Stimulated activated naive CD4-positive, alpha-beta T cell (primary cell): Measurements from ENCODE around the gene MFSD8.
A peak's percentile ranks its signal among the peaks of the same experiment; 100 is the strongest.
"Not testable (repeated sequence)": the region's sequence is repeated elsewhere in the genome, so short reads cannot be mapped to it uniquely, and the experiment has no call there.

Experiments used
- DNase-seq, 6 experiments: peaks; one replicate each; lab custom pipeline; 2025; lab: John Stamatoyannopoulos, UW

MFSD8 gene

DNA sequence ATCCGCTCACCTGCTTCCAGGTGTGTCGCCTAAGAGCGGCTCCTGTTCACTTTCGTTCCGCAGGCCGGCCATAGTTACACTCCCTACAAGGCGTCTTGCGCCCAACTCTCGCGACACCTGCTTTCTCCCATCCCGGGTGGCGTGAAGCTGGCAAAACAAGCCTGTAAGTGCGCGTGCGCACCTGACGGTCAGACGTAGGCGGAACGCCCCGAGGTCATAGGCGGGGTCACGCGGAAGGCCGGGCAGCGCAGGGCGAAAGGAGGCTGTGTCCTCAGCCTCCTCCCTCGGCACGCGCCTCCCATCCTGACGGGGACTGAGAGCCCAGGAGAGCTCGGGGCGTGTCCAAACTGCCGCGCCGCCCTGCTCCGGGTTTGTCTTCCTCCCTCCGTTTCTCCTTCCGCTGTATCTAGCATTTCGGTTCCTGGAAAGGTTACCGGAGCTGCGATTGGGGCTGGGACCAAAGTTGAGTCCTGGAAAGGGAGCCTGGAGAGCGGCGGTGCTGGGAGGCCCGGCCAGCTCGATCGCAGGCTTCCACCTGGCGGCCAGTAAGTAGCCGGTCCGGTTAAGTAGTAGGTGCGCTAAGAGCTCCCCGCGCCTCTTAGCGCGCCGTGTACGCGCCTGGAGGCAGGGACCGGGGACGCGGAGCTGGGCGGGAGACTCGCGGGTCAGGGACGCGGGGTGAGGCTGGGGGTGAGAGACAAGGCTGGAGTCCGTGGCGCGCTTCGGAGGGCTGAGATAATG lies at the start of gene MFSD8, which contains the start of gene ABHD18:
MFSD8 (minus strand) TSS at position 112 of the 741 bp plus-strand sequence; CDS start at position 72, 40 bp downstream.
ABHD18 (plus strand) TSS at position 345 of the 741 bp plus-strand sequence. CDS start 17,550 bp downstream, outside the sequence.
- peak; percentile 91 to 99 (median 96) for DNase-seq

- no peak for DNase-seq
Measured at GRCh38 chr4:128009428-128009827, 44.5 kb upstream of the MFSD8 start.

DNA sequence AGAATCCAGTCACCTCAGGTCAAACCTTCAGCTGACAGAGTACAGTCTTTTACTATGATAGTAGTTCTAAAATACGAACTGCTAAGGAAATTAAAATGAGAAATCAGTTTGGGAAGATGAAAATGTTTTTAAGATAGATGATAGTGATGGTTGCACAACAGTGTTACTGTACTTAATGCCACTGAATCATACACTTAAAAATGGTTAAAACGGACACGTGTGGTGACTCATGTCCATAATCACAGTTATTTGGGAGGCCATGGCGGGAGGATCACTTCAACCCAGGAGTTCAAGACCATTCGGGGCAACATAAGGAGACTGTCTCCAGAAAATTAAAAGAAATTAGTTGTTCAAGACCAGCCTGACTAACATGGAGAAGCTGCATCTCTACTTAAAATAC lies 41.6 kb upstream of the MFSD8 start:
- no peak for DNase-seq

GRCh38 chr4:127997534-127998388 lies 32.8 kb upstream of the MFSD8 start:
- DNase-seq = no peak

DNA sequence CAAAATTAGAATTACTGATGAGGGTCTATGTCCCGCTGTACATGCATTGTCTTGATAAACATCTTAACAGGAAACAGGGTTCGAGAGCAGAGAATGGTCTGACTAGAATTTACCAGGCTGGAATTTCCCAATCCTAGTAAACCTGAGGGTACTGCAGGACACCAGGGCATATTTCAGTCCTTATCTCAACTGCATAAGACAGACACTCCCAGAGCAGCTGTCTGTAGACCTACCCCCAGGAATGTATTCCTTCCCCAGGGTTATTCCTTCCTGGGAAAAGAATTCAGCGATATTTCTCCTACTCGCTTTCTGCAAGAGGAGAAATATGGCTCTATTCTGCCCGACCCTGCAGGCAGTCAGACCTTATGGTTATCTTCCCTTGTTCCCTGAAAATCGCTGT lies 31.5 kb upstream of the MFSD8 start:
- DNase-seq = not testable (repeated sequence)

- DNase-seq = no peak
Measured at GRCh38 chr4:127995776-127996175, 30.8 kb upstream of the MFSD8 start.

GRCh38 chr4:127993151-127993550 lies 28.2 kb upstream of the MFSD8 start:
- DNase-seq = no peak

DNA sequence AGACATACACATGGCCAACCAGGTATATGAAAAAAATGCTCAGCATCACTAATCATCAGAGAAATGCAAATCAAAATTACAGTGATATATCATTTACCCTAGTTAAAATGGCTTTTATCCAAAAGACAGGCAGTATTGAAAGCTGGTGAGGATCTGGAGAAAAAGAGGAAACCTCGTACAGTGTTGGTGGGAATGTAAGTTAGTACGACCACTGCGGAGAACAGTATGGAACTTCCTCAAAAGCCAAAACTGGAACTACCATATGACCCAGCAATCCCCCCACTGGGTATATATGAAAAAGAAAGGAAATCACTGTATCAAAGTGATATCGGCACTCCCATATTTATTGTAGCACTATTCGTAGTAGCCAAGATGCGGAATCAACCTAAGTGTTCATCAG lies 23.7 kb upstream of the MFSD8 start:
- no peak for DNase-seq

- no peak for DNase-seq
Measured at GRCh38 chr4:127985989-127986388, 21.0 kb upstream of the MFSD8 start.

DNA sequence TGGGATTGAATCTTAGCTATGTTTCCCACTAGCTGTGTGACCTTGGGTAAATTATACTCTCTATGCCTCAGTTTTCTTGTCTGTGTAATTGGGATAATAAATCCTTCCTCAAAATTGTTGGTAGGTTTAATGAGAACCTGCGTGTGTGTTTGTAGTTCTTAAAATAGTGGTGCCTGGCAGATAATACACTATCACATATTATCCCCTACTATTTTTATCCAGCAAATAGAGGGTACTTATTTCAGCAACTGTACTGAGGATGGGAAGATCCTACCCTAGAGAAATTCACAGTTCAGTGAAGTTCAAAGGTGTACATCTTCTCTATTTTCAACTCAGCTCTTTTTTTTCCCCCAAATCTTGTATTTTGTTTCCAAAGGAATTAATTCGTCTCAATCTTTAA lies 17.5 kb upstream of the MFSD8 start:
- DNase-seq = no peak

- DNase-seq = no peak
Measured at GRCh38 chr4:127978930-127979329, 14.0 kb upstream of the MFSD8 start.

GRCh38 chr4:127975121-127975770 lies 10.3 kb upstream of the MFSD8 start:
- DNase-seq = no peak

GRCh38 chr4:127970925-127971324 lies 6.0 kb upstream of the MFSD8 start:
- DNase-seq = not testable (repeated sequence)

DNA sequence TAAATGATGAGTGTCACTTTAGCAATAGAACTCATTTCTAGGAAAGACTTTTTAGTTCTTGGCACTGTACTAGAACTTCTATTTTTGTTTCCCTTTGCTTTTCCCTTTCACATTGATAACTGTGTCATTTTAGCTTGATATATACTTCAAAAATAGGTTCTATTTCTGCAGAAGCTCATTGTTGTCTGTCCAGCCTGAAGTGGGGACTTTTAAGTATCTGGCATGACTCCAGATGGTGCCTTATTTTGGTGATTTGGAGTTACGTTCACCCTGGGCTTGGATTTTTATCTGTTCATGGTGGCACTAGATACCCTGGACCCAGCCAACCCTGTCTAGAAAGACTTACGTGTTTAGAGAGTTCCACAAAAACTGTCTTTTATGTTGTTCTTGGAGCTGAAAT lies 3.6 kb upstream of the MFSD8 start:
- DNase-seq = no peak

DNA sequence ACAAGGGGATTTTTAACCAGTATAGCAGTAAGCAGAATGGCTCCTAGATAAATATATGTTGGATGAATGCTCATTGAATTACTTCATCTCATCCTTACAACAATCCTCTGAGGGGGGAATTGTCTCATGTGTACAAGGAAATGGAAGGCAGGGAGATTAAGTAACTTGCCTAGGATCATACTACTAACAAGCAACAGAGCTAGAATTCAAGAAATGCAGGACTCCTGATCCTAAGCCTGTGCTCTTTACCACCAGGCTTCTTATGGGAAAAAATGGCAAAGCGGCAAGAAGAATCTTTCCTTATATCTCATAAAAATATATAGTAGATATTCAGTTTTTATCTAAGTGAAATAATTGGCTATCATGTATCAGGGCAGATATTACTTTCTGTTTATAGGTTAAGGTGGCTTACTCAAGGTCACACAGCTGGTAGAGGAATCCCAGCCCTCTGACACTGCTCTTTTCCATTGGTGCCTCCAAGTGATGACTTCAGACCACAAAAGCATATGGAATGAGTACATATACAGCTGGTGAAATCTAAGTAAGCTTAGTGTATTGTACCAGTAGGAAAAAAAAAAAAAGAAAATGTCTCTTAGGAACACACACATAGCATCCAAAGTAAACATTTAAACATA lies 2.3 kb upstream of the MFSD8 start:
- DNase-seq = no peak

GRCh38 chr4:127965803-127966175 lies 816 bp upstream of the MFSD8 start:
- peak; percentile 58 to 83 (median 65) for DNase-seq

DNA sequence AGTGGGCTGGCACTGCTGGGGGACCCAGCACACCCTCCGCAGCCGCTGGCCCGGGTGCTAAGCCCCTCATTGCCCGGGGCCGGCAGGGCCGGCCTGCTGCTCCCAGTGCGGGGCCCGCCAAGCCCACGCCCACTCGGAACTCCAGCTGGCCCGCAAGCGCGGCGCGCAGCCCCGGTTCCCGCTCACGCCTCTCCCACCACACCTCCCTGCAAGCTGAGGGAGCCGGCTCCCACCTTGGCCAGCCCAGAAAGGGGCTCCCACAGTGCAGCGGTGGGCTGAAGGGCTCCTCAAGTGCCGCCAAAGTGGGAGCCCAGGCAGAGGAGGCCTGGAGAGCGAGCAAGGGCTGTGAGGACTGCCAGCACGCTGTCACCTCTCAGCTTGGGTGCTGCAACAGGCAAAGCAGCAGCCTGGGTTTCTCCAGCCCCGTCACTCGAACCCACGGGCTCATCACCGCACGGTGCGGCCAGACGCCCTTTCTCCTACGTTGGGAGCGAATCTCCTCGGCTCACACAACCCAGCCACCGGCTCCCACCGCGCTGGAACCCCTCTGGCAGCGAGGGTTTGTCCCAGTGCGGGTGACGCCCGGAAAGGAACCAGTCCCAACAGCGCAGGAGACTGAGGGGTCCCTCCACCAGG lies 429 bp downstream of the MFSD8 start:
- DNase-seq = peak in 1 of 6 experiments; percentile 36

DNA sequence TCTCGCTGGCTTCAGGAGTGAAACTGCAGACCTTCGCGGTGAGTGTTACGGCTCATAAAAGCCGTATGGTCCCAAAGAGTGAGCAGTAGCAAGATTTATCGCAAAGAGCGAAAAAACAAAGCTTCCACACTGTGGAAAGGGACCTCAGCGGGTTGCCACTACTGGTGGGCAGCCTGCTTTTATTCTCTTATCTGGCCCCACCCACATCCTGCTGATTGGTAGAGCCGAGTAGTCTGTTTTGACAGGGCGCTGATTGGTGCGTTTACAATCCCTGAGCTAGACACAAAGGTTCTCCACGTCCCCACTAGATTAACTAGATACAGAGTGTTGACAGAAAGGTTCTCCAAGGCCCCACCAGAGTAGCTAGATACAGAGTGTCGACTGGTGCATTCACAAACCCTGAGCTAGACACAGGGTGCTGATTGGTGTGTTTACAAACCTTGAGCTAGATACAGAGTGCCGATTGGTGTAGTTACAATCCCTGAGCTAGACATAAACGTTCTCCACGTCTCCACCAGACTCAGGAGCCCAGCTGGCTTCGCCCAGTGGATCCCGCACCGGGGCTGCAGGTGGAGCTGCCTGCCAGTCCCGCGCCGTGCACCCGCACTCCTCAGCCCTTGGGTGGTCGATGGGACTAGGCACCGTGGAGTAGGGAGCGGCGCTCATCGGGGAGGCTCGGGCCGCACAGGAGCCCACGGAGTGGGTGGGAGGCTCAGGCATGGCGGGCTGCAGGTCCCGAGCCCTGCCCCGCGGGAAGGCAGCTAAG lies 1.2 kb downstream of the MFSD8 start:
- DNase-seq = peak in 2 of 6 experiments; percentile 11 to 45

DNA sequence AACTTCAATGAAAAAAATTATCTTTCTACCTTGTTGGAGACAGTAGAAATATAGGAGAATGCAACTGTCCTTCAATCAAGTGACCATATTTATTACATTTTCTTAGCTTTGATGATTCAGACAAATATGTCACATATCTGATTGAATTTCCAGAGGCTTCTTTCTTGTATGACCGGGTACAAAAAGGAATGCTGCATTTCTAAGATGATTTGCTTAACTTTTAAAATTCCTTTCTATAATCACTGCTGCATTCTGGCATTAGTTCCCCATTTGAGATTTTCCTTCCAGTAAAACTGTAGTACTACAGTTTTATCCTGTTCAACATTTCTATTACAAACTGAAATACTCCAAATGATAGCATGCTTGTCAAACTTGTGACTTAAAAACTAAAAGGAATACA lies 5.2 kb downstream of the MFSD8 start:
- no peak for DNase-seq

DNA sequence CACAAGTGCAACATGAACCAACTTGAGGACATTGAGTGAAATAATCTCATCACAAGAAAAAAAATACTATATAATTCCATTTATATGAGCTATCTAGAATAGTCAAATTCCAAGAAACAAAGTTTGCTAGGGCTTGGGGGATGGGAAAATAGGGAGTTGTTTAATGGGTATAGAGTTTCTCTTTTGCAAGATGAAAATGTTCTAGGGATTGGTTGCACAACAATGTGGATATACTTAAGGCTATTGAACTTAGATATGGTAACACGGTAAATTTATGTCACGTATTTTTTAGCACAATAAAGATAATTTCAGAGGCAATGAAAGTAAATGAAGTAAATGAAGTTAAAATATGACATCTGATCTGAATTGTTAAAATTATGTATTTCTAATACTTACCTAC lies 7.9 kb downstream of the MFSD8 start:
- no peak for DNase-seq

- no peak for DNase-seq
Measured at GRCh38 chr4:127936974-127937373, 28.0 kb downstream of the MFSD8 start.
